Femur (tissue), 1 donor: ENCODE data around the gene ALPK1.
"Not testable (repeated sequence)": the region's sequence is repeated elsewhere in the genome, so short reads cannot be mapped to it uniquely, and the experiment has no call there.

ENCODE experiments used
- DNase-seq: peaks from one replicate; pipeline ENCODE4 v3.0.0-alpha.2; 2017

The ALPK1 gene

GRCh38 chr4:112296949-112297880, at the start of gene ALPK1:
Gene ALPK1 (plus strand): TSS chr4:112297369.
- DNase-seq = no peak

DNA sequence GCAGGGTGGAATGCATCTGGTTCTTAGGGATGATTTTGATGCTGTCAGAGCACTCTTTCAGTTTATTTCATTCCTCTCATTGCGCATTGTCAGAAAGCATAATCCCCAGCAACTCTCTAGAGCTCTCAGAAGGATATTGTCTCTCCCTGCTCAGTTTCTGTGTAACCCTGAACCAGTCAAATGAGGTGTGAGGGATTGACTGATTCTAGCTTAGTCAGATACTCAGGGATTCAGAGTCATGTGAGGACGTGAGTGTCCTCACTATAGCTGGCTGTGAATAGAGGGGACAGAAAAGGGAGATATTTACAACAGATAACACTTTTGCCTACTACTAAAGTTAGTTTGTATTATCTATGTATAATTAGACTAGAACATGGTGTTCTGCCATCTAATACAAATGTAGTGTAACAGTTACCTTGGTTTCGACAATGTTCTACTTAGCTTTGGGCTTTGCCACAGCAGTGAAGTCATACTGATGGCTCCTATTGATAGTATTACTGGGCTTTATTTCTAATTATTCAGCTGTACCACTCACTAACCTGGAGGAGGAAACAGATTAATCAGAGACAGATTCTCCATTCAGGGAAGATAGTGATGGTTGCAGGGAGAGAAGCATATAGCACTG, 46.0 kb upstream of the ALPK1 start:
- DNase-seq = no peak

DNA sequence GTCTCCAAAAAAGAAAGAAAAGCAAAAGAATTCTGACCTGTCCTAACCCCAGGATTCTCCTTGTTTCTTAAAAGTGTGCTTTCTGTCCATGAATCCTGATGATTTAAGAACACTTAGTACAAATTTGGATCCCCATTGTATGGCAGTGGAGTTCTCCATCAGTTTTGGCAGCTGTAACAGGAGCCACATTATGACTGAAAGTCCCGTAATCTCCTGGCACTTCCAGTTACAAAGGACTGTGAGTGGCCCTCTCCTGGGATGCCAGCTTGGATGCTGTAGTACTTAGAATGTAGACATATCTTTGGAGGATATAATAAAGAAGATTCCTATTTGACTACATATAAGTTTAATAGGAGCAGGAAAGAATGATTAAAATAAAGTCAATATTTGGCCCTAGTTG, 44.9 kb upstream of the ALPK1 start:
- no peak for DNase-seq

GRCh38 chr4:112253382-112254000, 43.7 kb upstream of the ALPK1 start:
- no peak for DNase-seq

- DNase-seq = no peak
Measured at GRCh38 chr4:112257098-112257497, 40.1 kb upstream of the ALPK1 start.

DNA sequence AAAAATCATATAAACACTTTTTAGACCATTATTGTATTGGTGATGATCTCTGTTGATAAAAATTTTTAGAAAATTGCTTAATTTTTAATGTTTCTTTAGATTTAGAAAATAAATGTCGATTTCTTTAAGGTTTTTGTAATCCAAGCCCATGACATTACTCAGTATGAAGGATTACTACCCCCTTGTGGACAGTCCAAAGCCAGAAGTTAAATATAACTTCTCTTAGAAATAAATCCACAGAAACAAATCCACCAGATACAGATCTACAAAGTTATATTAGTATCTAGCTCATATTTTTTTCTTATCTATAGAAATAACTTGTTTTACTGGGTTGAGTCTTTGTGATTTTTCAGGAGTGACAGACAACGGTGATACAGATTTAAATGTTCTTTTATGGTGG, 30.3 kb upstream of the ALPK1 start:
- no peak for DNase-seq

DNA sequence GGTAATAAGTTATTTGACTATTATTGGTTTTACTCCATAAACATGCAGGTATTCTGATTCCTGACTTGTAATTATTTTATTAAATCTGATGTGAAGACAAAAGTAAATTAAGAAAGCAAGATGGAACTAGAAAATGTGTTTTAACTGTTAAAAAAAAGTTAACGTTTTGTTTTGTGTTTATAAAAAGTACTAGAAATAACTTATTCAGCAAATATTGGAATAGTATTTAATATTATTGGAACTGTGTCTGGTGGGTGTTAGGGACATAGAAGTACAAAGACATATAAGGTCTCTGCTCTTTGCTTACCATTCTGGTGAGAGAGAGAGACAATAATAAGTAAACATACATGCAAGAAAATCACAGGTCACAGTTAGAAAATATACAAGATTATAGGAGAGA, 27.1 kb upstream of the ALPK1 start:
- no peak for DNase-seq

DNA sequence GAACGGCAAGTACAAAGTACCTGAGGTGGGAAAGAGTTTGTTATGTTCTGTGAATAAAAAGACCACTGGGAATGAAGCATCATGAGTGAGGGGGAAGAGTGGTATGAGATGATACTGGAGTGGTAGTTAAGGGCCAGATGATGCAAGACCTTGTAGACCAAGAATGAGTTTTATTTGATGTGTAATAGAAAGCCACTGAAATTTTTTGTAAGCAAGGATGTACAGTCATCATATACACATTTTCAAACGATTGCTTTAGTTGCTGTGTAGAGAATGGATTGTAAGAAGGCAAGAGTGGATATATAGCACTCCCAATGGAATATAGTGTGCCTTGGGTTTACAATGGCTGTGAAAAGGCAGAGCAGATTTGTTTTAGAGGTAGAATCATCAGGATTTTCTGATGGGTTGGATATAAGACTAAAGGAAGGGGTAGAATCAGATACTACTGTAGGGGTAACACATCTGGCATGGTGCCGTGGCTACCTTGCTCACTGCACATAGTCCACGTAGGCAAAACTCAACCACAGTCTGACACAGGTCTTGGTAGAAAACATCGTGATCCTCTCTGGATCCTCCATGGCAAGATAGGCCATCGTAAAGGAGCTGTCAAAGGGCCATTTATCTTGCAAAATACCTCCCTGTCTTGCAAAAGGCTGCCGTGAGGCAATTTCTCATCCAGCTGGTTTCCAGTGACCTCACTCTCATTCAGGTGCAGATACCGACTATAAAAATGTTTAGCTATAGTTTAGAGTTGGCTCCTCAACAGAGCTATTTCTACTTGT, 26.3 kb upstream of the ALPK1 start:
- no peak for DNase-seq

DNA sequence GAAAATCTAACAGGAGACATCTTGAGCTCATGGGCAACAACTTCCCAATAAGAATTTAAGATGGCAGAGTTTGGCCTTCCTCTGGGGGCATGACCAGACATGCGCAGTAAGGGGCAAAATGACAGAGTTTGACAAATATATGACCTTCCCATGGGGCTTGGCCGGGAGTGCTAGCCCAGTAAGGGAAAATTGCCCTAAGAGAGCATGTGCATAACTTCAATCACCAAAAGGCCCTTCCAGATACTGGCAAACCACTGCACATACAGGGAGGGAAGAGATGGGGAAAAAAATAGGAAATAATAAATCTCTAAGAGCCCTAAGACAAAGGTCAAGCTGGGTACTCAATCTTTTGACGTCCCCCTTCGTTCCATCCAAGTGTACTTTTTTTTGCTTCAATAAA, 24.9 kb upstream of the ALPK1 start:
- no peak for DNase-seq

- DNase-seq = no peak
Measured at GRCh38 chr4:112274959-112275358, 22.2 kb upstream of the ALPK1 start.

- no peak for DNase-seq
Measured at GRCh38 chr4:112276113-112276512, 21.1 kb upstream of the ALPK1 start.

- no peak for DNase-seq
Measured at GRCh38 chr4:112277220-112277619, 19.9 kb upstream of the ALPK1 start.

DNA sequence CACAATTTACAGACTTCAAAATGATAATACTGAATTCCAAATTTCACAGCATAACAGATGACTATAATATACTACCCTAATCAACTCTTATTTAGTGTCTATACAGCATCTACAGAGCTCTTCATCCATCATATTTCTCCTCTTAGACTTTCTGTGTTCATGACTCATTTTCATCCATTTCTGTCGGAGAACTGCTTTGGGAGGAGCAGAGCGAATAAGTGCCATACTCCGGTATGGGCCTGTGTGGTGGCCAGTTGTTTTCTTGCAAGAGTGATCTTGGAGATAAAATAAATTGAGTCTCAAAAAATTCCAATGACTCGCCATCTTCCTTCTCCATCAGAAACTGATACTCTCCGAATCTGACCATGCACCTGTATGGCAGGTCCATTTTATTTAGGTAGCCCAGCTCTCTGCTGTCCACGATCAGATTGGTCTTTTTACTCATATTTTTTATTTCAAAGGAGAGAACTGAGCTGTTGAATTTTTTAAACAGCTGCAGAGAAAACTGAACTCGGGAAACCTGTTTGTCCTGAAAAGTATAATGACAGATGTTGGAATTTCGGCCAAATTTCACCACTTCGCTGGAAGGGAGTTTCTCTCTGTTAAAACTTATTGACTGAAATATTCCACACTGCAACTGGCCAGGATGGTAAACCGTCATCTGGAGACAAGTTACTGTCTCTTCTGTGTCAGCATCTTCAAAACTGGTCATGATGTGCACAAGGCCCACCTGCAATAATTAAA, 19.3 kb upstream of the ALPK1 start:
- no peak for DNase-seq

GRCh38 chr4:112279025-112279881, 17.9 kb upstream of the ALPK1 start:
- DNase-seq = no peak

DNA sequence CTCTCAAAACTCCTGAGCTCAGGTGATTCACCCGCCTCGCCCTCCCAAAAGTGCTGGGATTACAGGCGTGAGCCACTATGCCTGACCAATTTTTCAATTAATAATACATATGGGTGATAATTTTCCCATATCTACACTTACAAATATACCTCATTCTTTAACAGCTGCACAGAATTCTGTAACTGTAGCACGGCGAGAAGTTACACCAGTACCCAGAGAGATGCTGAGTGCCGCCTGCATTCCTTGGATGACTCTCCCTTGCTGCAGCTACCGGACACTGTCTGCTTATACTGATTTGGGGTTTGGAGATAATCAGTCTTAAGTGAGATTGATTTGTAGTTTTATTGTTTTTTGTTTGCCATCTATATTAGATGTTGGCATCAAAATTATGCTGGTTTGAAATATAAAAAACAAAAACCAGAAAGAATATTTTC, 17.3 kb upstream of the ALPK1 start:
- no peak for DNase-seq

DNA sequence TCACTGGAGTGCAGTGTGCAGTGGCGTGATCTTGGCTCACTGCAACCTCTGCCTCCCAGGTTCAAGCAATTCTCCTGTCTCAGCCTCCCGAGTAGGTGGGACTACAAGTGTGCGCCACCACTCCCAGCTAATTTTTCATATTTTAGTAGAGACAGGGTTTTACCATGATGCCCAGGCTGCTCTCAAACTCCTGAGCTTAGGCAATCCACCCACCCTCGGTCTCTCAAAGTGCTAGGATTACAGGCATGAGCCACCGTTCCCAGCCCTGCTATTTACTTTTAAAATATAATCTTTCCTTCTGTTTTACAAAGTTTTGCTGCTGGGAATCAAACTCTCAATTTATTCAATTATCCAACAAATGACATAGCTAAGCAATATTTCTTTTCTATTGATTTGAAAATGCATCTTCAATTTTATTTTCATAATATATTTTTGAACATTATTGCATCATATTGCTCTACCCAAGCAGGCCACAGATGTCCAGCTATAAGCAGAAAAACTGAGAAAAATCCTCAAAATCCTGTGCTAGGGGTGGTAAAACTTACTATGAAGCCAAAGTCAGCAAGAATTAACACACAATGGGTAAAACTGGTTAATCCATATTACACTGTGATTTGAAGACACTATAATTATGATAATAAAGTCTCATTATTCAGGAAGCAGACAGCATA, 16.6 kb upstream of the ALPK1 start:
- DNase-seq = no peak

DNA sequence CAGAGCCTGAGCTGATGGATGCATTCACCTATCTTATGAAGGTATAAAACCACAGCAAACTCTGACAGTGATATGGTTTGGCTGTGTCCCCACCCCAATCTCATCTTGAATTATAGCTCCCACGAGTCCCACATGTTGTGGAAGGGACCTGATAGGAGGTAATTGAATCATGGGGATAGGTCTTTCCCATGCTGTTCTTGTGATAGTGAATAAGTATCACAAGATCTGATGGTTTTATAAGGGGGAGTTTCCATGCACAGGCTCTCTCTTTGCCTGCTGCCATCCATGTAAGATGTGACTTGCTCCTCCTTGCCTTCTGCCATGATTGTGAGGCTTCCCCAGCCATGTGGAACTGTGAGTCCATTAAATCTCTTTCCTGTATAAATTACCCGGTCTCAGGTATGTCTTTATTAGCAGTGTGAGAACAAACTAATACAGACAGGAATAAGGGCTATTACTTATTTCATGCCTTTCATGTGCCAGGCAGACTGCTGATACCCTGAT, 15.2 kb upstream of the ALPK1 start:
- DNase-seq = not testable (repeated sequence)

- no peak for DNase-seq
Measured at GRCh38 chr4:112282860-112283667, 14.1 kb upstream of the ALPK1 start.

DNA sequence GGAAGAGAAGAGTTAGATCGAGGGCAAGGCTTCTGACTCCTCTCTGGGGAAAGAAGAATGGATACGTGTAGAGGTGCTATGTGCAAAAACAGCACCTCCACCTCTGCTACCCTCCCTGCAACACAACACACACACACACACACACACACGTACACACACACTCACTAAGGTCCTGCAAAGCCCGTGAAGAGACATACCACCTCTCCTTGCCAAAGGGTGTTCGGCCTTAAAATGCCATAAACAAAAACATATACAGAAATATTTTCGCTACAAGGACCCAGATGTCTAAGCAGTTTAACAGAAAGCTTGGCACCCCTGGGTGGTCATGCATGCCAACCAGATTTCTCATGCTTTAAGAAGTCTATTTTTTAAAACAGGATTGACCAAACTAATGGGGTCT, 13.0 kb upstream of the ALPK1 start:
- no peak for DNase-seq
